PC-3 (cell line): ENCODE data around the gene VSX1. TPM values are rescaled to one million over a fixed set of nuclear protein-coding genes. Genes with fewer than 3 reads are reported as not detected.

Experiments used
- ATAC-seq: fragments of 200-7000 bp; cut with Tn5 transposase; 2 replicates; pipeline ENCODE4 v1.9.1; 2020; ENCODE audit warnings: mild to moderate bottlenecking, moderate library complexity
- BruUV-seq: library from RNA; stranded (reverse); fragments of 400-500 nt; replicated peaks from 2 replicates; lab custom pipeline; 2021; lab: Mats Ljungman, UMichigan
- CTCF ChIA-PET: fragments of 300-600 bp; sonication (Branson Sonifier 250); formaldehyde crosslinking; loops from one replicate; lab custom pipeline; 2022; ENCODE audit warnings: antibody characterized with exemption; lab: Charles Lee
- POLR2A ChIA-PET: fragments of 300-600 bp; sonication (Branson Sonifier 250); formaldehyde crosslinking; loops from one replicate; lab custom pipeline; 2022; ENCODE audit warnings: antibody characterized with exemption; ENCODE audit not compliant: unreplicated experiment; lab: Charles Lee
- DNase-seq: peaks from one replicate; pipeline ENCODE4 v3.0.0-alpha.2; 2015
- H2AFZ ChIP-seq: fragments of 300-600 bp; sonication (generic); 2 replicates; pipeline ENCODE4 v1.6.0; 2016; ENCODE audit warnings: antibody characterized with exemption, low read length
- H3F3A ChIP-seq: fragments of 300-600 bp; sonication (generic); one replicate; pipeline ENCODE4 v1.6.0; 2017; ENCODE audit warnings: antibody characterized with exemption, low read length, control low read depth, mild to moderate bottlenecking; ENCODE audit not compliant: unreplicated experiment
- H3K27ac ChIP-seq: fragments of 300-600 bp; sonication (generic); 2 replicates; pipeline ENCODE4 v1.5.1; 2016; ENCODE audit warnings: mild to moderate bottlenecking, low read length
- H3K27me3 ChIP-seq: fragments of 300-600 bp; sonication (generic); 2 replicates; pipeline ENCODE4 v1.6.1; 2016; ENCODE audit warnings: low read length, mixed read lengths
- H3K36me3 ChIP-seq: fragments of 300-600 bp; sonication (generic); 2 replicates; pipeline ENCODE4 v1.6.1; 2016; ENCODE audit warnings: low read depth, mixed run types, low read length, mixed read lengths
- H3K4me1 ChIP-seq: fragments of 300-600 bp; sonication (generic); 2 replicates; pipeline ENCODE4 v1.5.1; 2016; ENCODE audit warnings: low read length; ENCODE audit not compliant: insufficient read depth
- H3K4me2 ChIP-seq: fragments of 300-600 bp; sonication (generic); 2 replicates; pipeline ENCODE4 v1.6.0; 2016; ENCODE audit warnings: low read length
- H3K4me3 ChIP-seq: fragments of 300-600 bp; sonication (generic); 2 replicates; pipeline ENCODE4 v1.5.1; 2016; ENCODE audit warnings: mild to moderate bottlenecking, low read length, mixed read lengths
- H3K79me2 ChIP-seq: fragments of 300-600 bp; sonication (generic); 2 replicates; pipeline ENCODE4 v1.6.1; 2017; ENCODE audit warnings: low read length, mixed read lengths
- H3K9ac ChIP-seq: fragments of 300-600 bp; sonication (generic); 2 replicates; pipeline ENCODE4 v1.6.0; 2016; ENCODE audit warnings: mild to moderate bottlenecking, low read length
- H3K9me2 ChIP-seq: fragments of 300-600 bp; sonication (generic); replicated peaks from 2 replicates; pipeline ENCODE4 v1.6.1; 2016; ENCODE audit warnings: mixed run types, low read length, mixed read lengths
- H3K9me3 ChIP-seq: fragments of 300-600 bp; sonication (generic); 2 replicates; pipeline ENCODE4 v1.6.1; 2016; ENCODE audit warnings: low read length, mixed read lengths
- H4K20me1 ChIP-seq: fragments of 300-600 bp; sonication (generic); 2 replicates; pipeline ENCODE4 v1.6.1; 2016; ENCODE audit warnings: low read length, mixed read lengths
- EZH2 ChIP-seq: fragments of 300-600 bp; sonication (generic); IDR thresholded peaks from one replicate; pipeline ENCODE4 v1.6.1; 2017; ENCODE audit warnings: antibody characterized with exemption, mild to moderate bottlenecking, low read length; ENCODE audit not compliant: unreplicated experiment
- EZH2phosphoT487 ChIP-seq: fragments of 300-600 bp; sonication (generic); IDR thresholded peaks from 2 replicates; pipeline ENCODE4 v1.6.1; 2018; ENCODE audit warnings: mild to moderate bottlenecking, antibody characterized with exemption, low read length, borderline replicate concordance
- intact Hi-C: fragments of 100-400 bp; cut with micrococcal nuclease; formaldehyde crosslinking; loops from 2 replicates; pipeline ENCODE4 v1.9.0; 2023
- total RNA-seq: library from RNA; depleted of rRNA; stranded (reverse); fragments of >200 nt; gene quantifications from 2 replicates; pipeline ENCODE4 v1.2.3, GENCODE V29; 2014
- TF ChIP-seq, protein P1 (sequence below): fragments of 300-600 bp; sonication (generic); conservative IDR thresholded peaks from 2 replicates; pipeline ENCODE4 v1.5.1; 2017; ENCODE audit warnings: antibody characterized with exemption, low read depth, mild to moderate bottlenecking, low read length

Gene VSX1
- total RNA-seq, 1 experiment from 2014 or later: not detected

DNA sequence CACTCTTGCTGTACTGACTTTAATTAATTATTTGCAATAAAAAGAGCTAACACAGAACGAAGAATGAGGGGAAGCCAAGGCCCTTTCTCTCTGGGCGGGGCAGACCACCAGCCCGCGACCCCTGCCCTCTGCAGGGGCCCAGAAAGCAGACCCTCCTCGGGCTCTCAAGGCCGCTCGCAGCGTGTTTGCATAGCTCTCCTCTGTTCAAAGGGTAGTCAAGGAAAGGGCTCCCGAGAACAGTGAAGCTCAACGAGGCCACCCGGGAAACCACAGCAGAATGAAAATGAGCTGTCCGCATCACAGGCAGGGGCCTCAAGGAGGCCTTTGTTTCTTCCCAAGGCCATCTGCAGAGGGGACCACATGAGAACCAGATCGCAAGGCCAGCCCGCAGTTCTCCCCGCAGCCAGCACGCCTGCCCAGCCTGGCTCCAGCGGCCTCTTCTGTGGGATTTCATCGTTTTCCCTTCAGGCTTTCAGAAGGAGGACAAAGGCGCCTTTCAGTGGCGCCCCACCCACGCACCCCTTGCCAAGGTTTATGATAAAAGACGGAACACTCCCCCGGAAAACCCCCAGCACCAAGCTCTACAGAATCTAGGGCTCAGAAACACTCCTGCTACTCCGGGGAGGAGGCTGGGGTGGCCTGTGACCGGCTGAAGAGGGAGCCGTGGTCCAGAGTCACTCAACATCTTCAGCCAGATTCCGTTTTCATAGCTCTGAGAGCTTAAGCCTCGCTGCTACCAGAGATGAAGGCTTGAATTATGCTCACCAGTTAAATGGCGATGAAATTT lies 49.3 kb downstream of the VSX1 start:
- H3K27ac ChIP-seq: no peak overlapping the region
- no peak overlapping the region for H3K4me3 ChIP-seq
- H2AFZ ChIP-seq: no peak overlapping the region
- H3K9ac ChIP-seq: no peak overlapping the region
- no peaks in the 10 kb centered on the region for H4K20me1 ChIP-seq
- H3K9me3 ChIP-seq: no peaks in the 10 kb centered on the region
- H3K36me3 ChIP-seq: no peaks in the 10 kb centered on the region
- no peaks in the 10 kb centered on the region for H3F3A ChIP-seq
- intact Hi-C loops: no loop called here
- ATAC-seq (no peak), DNase-seq (no peak)
- CTCF ChIA-PET: no interaction called here
- H3K4me1 ChIP-seq: no peaks in the 10 kb centered on the region
- POLR2A ChIA-PET: no interaction called here
- BruUV-seq: no TSS peak
- TF ChIP-seq EZH2phosphoT487 (no peak), EZH2 (no peak)
- TF ChIP-seq, protein P1, sequence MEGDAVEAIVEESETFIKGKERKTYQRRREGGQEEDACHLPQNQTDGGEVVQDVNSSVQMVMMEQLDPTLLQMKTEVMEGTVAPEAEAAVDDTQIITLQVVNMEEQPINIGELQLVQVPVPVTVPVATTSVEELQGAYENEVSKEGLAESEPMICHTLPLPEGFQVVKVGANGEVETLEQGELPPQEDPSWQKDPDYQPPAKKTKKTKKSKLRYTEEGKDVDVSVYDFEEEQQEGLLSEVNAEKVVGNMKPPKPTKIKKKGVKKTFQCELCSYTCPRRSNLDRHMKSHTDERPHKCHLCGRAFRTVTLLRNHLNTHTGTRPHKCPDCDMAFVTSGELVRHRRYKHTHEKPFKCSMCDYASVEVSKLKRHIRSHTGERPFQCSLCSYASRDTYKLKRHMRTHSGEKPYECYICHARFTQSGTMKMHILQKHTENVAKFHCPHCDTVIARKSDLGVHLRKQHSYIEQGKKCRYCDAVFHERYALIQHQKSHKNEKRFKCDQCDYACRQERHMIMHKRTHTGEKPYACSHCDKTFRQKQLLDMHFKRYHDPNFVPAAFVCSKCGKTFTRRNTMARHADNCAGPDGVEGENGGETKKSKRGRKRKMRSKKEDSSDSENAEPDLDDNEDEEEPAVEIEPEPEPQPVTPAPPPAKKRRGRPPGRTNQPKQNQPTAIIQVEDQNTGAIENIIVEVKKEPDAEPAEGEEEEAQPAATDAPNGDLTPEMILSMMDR: no peak
- H3K9me2 ChIP-seq: no peaks in the 10 kb centered on the region
- no peaks in the 10 kb centered on the region for H3K27me3 ChIP-seq
- H3K79me2 ChIP-seq: no peaks in the 10 kb centered on the region
- H3K4me2 ChIP-seq: no peak overlapping the region

- Histone ChIP-seq H4K20me1 (no peaks in the 10 kb centered on the region), H3K27me3 (no peaks in the 10 kb centered on the region), H3K9ac (no peak overlapping the region), H3K4me3 (no peak overlapping the region), H2AFZ (no peak overlapping the region), H3F3A (no peaks in the 10 kb centered on the region), H3K9me2 (no peaks in the 10 kb centered on the region), H3K27ac (no peak overlapping the region), H3K36me3 (no peaks in the 10 kb centered on the region), H3K4me1 (no peaks in the 10 kb centered on the region), H3K79me2 (no peaks in the 10 kb centered on the region), H3K9me3 (no peaks in the 10 kb centered on the region), H3K4me2 (no peak overlapping the region)
- DNase-seq (no peak), ATAC-seq (no peak)
- CTCF ChIA-PET: no interaction called here
- BruUV-seq: no TSS peak
- TF ChIP-seq, protein P1: no peak
- TF ChIP-seq EZH2phosphoT487 (no peak), EZH2 (no peak)
- POLR2A ChIA-PET: no interaction called here
- intact Hi-C loops: no loop called here
Measured at GRCh38 chr20:25032065-25032477, 49.9 kb downstream of the VSX1 start.

DNA sequence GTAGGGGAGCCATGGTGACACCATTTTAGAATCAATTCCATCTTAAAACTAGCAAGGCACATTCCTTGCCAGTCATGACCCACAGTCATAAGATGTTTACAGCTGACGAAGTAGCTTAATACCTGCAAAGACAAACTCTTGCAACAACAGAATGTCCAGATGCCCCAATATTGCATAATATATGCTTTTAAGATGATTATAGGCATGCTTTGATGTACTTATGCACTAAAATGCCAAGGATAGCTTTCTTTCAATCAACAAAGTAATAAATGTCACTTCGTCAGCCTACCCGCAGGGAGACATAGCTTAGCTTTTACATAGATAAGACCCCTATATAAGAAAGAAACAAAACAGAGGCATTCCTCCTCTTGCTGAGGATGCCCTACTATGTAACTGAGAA lies 50.7 kb downstream of the VSX1 start:
- Histone ChIP-seq H3K9me2 (no peaks in the 10 kb centered on the region), H3K4me3 (no peak overlapping the region), H3K27me3 (no peaks in the 10 kb centered on the region), H3K4me1 (no peaks in the 10 kb centered on the region), H4K20me1 (no peaks in the 10 kb centered on the region), H3K9me3 (no peaks in the 10 kb centered on the region), H3K79me2 (no peaks in the 10 kb centered on the region), H3K36me3 (no peaks in the 10 kb centered on the region), H3K9ac (no peak overlapping the region), H3K27ac (no peak overlapping the region), H3F3A (no peaks in the 10 kb centered on the region), H3K4me2 (no peak overlapping the region), H2AFZ (no peak overlapping the region)
- TF ChIP-seq EZH2 (no peak), EZH2phosphoT487 (no peak)
- CTCF ChIA-PET: no interaction called here
- no TSS peak for BruUV-seq
- intact Hi-C loops: no loop called here
- DNase-seq: no peak
- POLR2A ChIA-PET: no interaction called here
- no peak for ATAC-seq
